Transverse colon (tissue), 3 donors: Measurements from ENCODE around the gene C1orf210.

Experiments used
- CTCF ChIP-seq, 5 experiments: fragments of 200-600 bp in 3 of 5; fragments of 450-650 bp in 2 of 5; sonication (generic) in 3 of 5; IDR thresholded peaks; 1 replicate in 2 of 5; 2 replicates in 3 of 5; pipeline ENCODE4 v1.5.1; 2016 to 2017; ENCODE audit warnings: antibody characterized with exemption in 5 of 5, inconsistent platforms in 3 of 5, mild to moderate bottlenecking in 2 of 5, moderate library complexity in 1 of 5
- POLR2A ChIP-seq: fragments of 450-650 bp; IDR thresholded peaks from one replicate; pipeline ENCODE4 v1.6.1; 2016; ENCODE audit warnings: antibody characterized with exemption, mild to moderate bottlenecking, moderate library complexity

GRCh38 chr1:43302201-43302600 lies 16.8 kb upstream of the C1orf210 start:
- no peak for TF ChIP-seq CTCF (IDR thresholded peaks at IDR 0.05)
- TF ChIP-seq POLR2A, result no peak
